C4-2B (cell line): ENCODE results near the gene PORCN.

Experiments used
- CTCF ChIP-seq: fragments of 450-650 bp; conservative IDR thresholded peaks from 2 replicates; pipeline ENCODE4 v1.5.1; 2017; ENCODE audit warnings: mild to moderate bottlenecking
- ZFX ChIP-seq: fragments of 450-650 bp; IDR thresholded peaks from 2 replicates; pipeline ENCODE4 v1.6.1; 2017

DNA sequence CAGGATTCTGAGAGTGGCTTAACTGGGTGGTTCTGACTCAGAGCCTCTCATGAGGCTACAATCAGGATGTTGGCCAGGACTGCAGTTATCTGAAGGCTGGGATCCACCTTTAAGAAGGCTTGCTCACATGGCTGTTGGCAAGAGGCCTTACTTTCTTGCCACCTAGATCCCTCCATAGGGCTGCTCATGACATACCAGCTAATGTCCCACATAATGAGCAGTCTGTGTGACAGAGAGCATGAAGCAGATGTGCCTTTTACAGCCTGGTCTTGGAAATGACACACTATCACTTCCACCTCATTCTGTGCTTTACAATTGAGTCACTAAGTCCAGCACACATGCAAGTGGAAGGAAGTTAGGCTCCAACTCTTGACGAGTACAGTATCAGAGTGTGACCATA lies 61.2 kb downstream of the PORCN start:
- TF ChIP-seq CTCF (no peak), ZFX (no peak)
